H9 (cell line): ENCODE data around the gene MINDY4. TPM values are rescaled to one million over a fixed set of nuclear protein-coding genes. Genes with fewer than 3 reads are reported as not detected.

ENCODE experiments used
- DNase-seq: peaks from one replicate; pipeline ENCODE4 v3.0.0-alpha.2; 2017
- H2AFZ ChIP-seq: one replicate; pipeline ENCODE4 v1.6.1; 2013; ENCODE audit warnings: mild to moderate bottlenecking, low read length, control low read depth, moderate library complexity
- H2AK5ac ChIP-seq: 2 replicates; pipeline ENCODE4 v1.6.1; 2013; ENCODE audit warnings: low read length, control low read depth, mixed read lengths; ENCODE audit not compliant: insufficient read length
- H2BK120ac ChIP-seq: one replicate; pipeline ENCODE4 v1.6.1; 2013; ENCODE audit warnings: low read depth, mild to moderate bottlenecking, low read length, control low read depth, inconsistent platforms; ENCODE audit not compliant: poor library complexity, severe bottlenecking
- H2BK12ac ChIP-seq: 2 replicates; pipeline ENCODE4 v1.6.1; 2013; ENCODE audit warnings: low read length, control low read depth, mixed read lengths, low read depth; ENCODE audit not compliant: insufficient read length
- H2BK15ac ChIP-seq: 2 replicates; pipeline ENCODE4 v1.6.1; 2013; ENCODE audit warnings: low read depth, low read length, control low read depth
- H2BK20ac ChIP-seq: one replicate; pipeline ENCODE4 v1.6.1; 2013; ENCODE audit warnings: low read depth, mild to moderate bottlenecking, low read length, control low read depth, inconsistent platforms; ENCODE audit not compliant: poor library complexity, severe bottlenecking
- H2BK5ac ChIP-seq: 2 replicates; pipeline ENCODE4 v1.6.1; 2013; ENCODE audit warnings: low read length, control low read depth, mixed read lengths; ENCODE audit not compliant: insufficient read length
- H3K14ac ChIP-seq: 2 replicates; pipeline ENCODE4 v1.6.1; 2013; ENCODE audit warnings: low read length, control low read depth; ENCODE audit not compliant: insufficient read depth
- H3K18ac ChIP-seq: 2 replicates; pipeline ENCODE4 v1.6.1; 2013; ENCODE audit warnings: low read depth, mild to moderate bottlenecking, mixed read lengths, low read length, control low read depth; ENCODE audit not compliant: insufficient read length
- H3K23ac ChIP-seq: 2 replicates; pipeline ENCODE4 v1.6.1; 2013; ENCODE audit warnings: low read length, control low read depth, mixed read lengths, low read depth; ENCODE audit not compliant: insufficient read length
- H3K23me2 ChIP-seq: 2 replicates; pipeline ENCODE4 v1.6.1; 2013; ENCODE audit warnings: low read depth, mild to moderate bottlenecking, mixed read lengths, low read length, control low read depth; ENCODE audit not compliant: insufficient read length, poor library complexity, severe bottlenecking
- H3K27ac ChIP-seq: 2 replicates; pipeline ENCODE4 v1.5.1; 2013; ENCODE audit warnings: low read length, control low read depth, mixed read lengths, low read depth; ENCODE audit not compliant: insufficient read length
- H3K27me3 ChIP-seq: 2 replicates; pipeline ENCODE4 v1.6.1; 2013; ENCODE audit warnings: low read length, control low read depth, inconsistent platforms; ENCODE audit not compliant: insufficient read depth
- H3K4ac ChIP-seq: 2 replicates; pipeline ENCODE4 v1.6.1; 2013; ENCODE audit warnings: low read depth, mild to moderate bottlenecking, control low read depth, inconsistent platforms, low read length, moderate library complexity
- H3K4me1 ChIP-seq: 2 replicates; pipeline ENCODE4 v1.6.1; 2013; ENCODE audit warnings: low read length, control low read depth, inconsistent platforms; ENCODE audit not compliant: insufficient read depth
- H3K4me2 ChIP-seq: 2 replicates; pipeline ENCODE4 v1.6.1; 2013; ENCODE audit warnings: low read length, control low read depth, mixed read lengths; ENCODE audit not compliant: insufficient read length, insufficient read depth
- H3K56ac ChIP-seq: 2 replicates; pipeline ENCODE4 v1.6.1; 2013; ENCODE audit warnings: low read depth, mild to moderate bottlenecking, mixed read lengths, low read length, control low read depth; ENCODE audit not compliant: insufficient read length
- H3K79me1 ChIP-seq: 2 replicates; pipeline ENCODE4 v1.6.1; 2013; ENCODE audit warnings: low read depth, mild to moderate bottlenecking, moderate library complexity, low read length, control low read depth, inconsistent platforms; ENCODE audit not compliant: insufficient read depth, poor library complexity, severe bottlenecking
- H3K79me2 ChIP-seq: 2 replicates; pipeline ENCODE4 v1.6.1; 2013; ENCODE audit warnings: low read length, control low read depth, inconsistent platforms; ENCODE audit not compliant: insufficient read depth
- H3K9ac ChIP-seq: 2 replicates; pipeline ENCODE4 v1.6.1; 2013; ENCODE audit warnings: low read length, control low read depth, mixed read lengths; ENCODE audit not compliant: insufficient read length; ENCODE audit errors: extremely low read depth
- H3K9me3 ChIP-seq: one replicate; pipeline ENCODE4 v1.6.1; 2013; ENCODE audit warnings: low read depth, low read length, inconsistent platforms; ENCODE audit not compliant: control insufficient read depth
- H3T11ph ChIP-seq: one replicate; pipeline ENCODE4 v1.6.1; 2013; ENCODE audit warnings: mild to moderate bottlenecking, low read length, control low read depth, inconsistent platforms
- H4K20me1 ChIP-seq: one replicate; pipeline ENCODE4 v1.6.1; 2013; ENCODE audit not compliant: control insufficient read depth, insufficient read length, insufficient read depth
- H4K5ac ChIP-seq: 2 replicates; pipeline ENCODE4 v1.6.1; 2013; ENCODE audit warnings: low read depth, mild to moderate bottlenecking, mixed read lengths, low read length, control low read depth; ENCODE audit not compliant: insufficient read length
- H4K8ac ChIP-seq: replicated peaks from 2 replicates; pipeline ENCODE4 v1.6.1; 2013; ENCODE audit warnings: low read length, control low read depth, mixed read lengths, low read depth; ENCODE audit not compliant: insufficient read length
- H4K91ac ChIP-seq: 2 replicates; pipeline ENCODE4 v1.6.1; 2013; ENCODE audit warnings: low read depth, mild to moderate bottlenecking, moderate library complexity, mixed read lengths, low read length, control low read depth; ENCODE audit not compliant: insufficient read length
- H3K27ac Mint-ChIP-seq, 3 experiments: 2 replicates in 2 of 3; 3 replicates in 1 of 3; pipeline ENCODE4 v1.8.0; 2020 to 2021; ENCODE audit warnings: mixed read lengths in 3 of 3, mild to moderate bottlenecking in 1 of 3, moderate library complexity in 1 of 3
- H3K27me3 Mint-ChIP-seq: 2 replicates; pipeline ENCODE4 v1.8.0; 2021; ENCODE audit warnings: low read depth, mild to moderate bottlenecking, moderate library complexity, mixed read lengths
- H3K36me3 Mint-ChIP-seq, 3 experiments: 2 replicates in 2 of 3; 3 replicates in 1 of 3; pipeline ENCODE4 v1.8.0; 2020 to 2021; ENCODE audit warnings: low read depth in 3 of 3, mixed read lengths in 3 of 3; ENCODE audit not compliant: insufficient read depth in 1 of 3
- H3K4me1 Mint-ChIP-seq, 2 experiments: 2 replicates each; pipeline ENCODE4 v1.8.0; 2020; ENCODE audit warnings: mixed read lengths in 2 of 2
- H3K4me3 Mint-ChIP-seq, 2 experiments: 2 replicates in 1 of 2; 3 replicates in 1 of 2; pipeline ENCODE4 v1.8.0; 2020 to 2021; ENCODE audit warnings: mild to moderate bottlenecking in 2 of 2, mixed read lengths in 2 of 2, moderate library complexity in 1 of 2
- H3K9me3 Mint-ChIP-seq, 2 experiments: 2 replicates in 1 of 2; 3 replicates in 1 of 2; pipeline ENCODE4 v1.8.0; 2020; ENCODE audit warnings: mild to moderate bottlenecking in 2 of 2, mixed read lengths in 2 of 2, moderate library complexity in 1 of 2
- WGBS: extraction: QIAGEN DNeasy Blood & Tissue Kit; methylation state at CpG from one replicate; pipeline ENCODE4 v1.1.7; 2013; ENCODE audit warnings: missing lambda C conversion rate, low lambda C conversion rate, mixed read lengths; ENCODE audit not compliant: insufficient read length; ENCODE audit errors: extremely low coverage; 5-methylcytosine and 5-hydroxymethylcytosine counted together
- total RNA-seq: library from RNA; stranded (reverse); gene quantifications from 2 replicates; pipeline ENCODE4 v1.2.1, GENCODE V29; 2021
- TF ChIP-seq, protein P1 (sequence below): fragments of 200-600 bp; sonication (generic); conservative IDR thresholded peaks from 3 replicates; pipeline ENCODE4 v1.8.0; 2021; ENCODE audit warnings: antibody characterized with exemption, mild to moderate bottlenecking

The MINDY4 gene
- total RNA-seq, 1 experiment from 2014 or later = 3.1 TPM

DNA sequence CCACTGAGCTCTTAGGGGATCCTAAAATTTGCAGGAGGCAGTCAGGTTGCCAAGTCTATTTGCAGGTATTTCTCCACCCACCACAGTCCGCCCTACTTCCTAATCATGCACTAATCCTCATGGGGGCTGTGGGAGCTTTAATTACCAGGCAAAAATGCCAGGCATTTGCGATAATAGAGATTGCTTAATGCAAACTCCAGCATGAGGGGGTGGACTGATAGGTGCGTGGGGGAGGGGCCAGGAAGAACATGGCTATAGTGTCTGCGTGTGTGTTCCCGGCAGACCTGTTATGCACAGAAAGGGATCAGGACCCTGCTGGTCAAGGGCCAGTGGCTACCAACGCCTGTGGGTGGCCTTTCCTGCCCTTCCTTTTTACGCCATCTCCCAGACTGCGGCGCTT, 124.8 kb downstream of the MINDY4 start:
- TF ChIP-seq, protein P1, sequence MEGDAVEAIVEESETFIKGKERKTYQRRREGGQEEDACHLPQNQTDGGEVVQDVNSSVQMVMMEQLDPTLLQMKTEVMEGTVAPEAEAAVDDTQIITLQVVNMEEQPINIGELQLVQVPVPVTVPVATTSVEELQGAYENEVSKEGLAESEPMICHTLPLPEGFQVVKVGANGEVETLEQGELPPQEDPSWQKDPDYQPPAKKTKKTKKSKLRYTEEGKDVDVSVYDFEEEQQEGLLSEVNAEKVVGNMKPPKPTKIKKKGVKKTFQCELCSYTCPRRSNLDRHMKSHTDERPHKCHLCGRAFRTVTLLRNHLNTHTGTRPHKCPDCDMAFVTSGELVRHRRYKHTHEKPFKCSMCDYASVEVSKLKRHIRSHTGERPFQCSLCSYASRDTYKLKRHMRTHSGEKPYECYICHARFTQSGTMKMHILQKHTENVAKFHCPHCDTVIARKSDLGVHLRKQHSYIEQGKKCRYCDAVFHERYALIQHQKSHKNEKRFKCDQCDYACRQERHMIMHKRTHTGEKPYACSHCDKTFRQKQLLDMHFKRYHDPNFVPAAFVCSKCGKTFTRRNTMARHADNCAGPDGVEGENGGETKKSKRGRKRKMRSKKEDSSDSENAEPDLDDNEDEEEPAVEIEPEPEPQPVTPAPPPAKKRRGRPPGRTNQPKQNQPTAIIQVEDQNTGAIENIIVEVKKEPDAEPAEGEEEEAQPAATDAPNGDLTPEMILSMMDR = no peak
- no CpG with 5 or more reads among the region's 9 CpGs for WGBS
- Histone ChIP-seq H3T11ph (no peak overlapping the region), H2BK20ac (no peak overlapping the region), H3K14ac (no peak overlapping the region), H4K5ac (no peak overlapping the region), H3K18ac (no peak overlapping the region), H4K20me1 (no peaks in the 10 kb centered on the region), H3K9ac (no peak overlapping the region), H3K56ac (no peak overlapping the region), H3K4ac (no peak overlapping the region), H2BK12ac (no peak overlapping the region), H4K91ac (no peak overlapping the region), H3K23ac (no peak overlapping the region), H2AFZ (no peak overlapping the region), H3K23me2 (no peaks in the 10 kb centered on the region), H4K8ac (no peak overlapping the region), H2BK5ac (no peak overlapping the region), H2BK15ac (no peak overlapping the region), H3K4me1 (no peaks in the 10 kb centered on the region), H3K27me3 (no peaks in the 10 kb centered on the region), H3K27ac (no peak overlapping the region), H3K9me3 (no peaks in the 10 kb centered on the region), H2AK5ac (no peak overlapping the region), H3K79me1 (no peaks in the 10 kb centered on the region), H3K4me2 (no peak overlapping the region), H3K79me2 (no peaks in the 10 kb centered on the region), H2BK120ac (no peak overlapping the region)
- H3K4me1 Mint-ChIP-seq = peaks cover 4 to 13% of the 10 kb centered on the region in 2 experiments; a peak in 3 of 4 replicates
- peaks cover 7% of the 10 kb centered on the region; the same call in 1 of the 2 replicates for H3K27me3 Mint-ChIP-seq
- no peaks in the 10 kb centered on the region for H3K36me3 Mint-ChIP-seq
- no peaks in the 10 kb centered on the region; a peak in 1 of 5 replicates for H3K9me3 Mint-ChIP-seq
- H3K4me3 Mint-ChIP-seq = no peak overlapping the region
- no peak for DNase-seq
- no peak overlapping the region for H3K27ac Mint-ChIP-seq
